Smooth muscle cell (in vitro differentiated cells): ENCODE data around the gene CATSPER4. TPM values are rescaled to one million over a fixed set of nuclear protein-coding genes. Genes with fewer than 3 reads are reported as not detected.

Experiments used
- DNase-seq: peaks from one replicate; lab custom pipeline; 2025; ENCODE audit not compliant: unreplicated experiment; lab: John Stamatoyannopoulos, UW
- H2AFZ ChIP-seq: fragments of 200-600 bp; sonication (generic); 2 replicates; pipeline ENCODE4 v1.6.0; 2016; ENCODE audit warnings: antibody characterized with exemption, low read depth, mild to moderate bottlenecking
- H3F3A ChIP-seq: fragments of 200-600 bp; sonication (generic); 2 replicates; pipeline ENCODE4 v1.6.0; 2017; ENCODE audit warnings: antibody characterized with exemption, low read depth
- H3K27ac ChIP-seq: fragments of 200-600 bp; sonication (generic); 2 replicates; pipeline ENCODE4 v1.5.1; 2016; ENCODE audit warnings: low read depth, mild to moderate bottlenecking
- H3K27me3 ChIP-seq: fragments of 200-600 bp; sonication (generic); 2 replicates; pipeline ENCODE4 v1.6.1; 2016; ENCODE audit warnings: low read depth, mild to moderate bottlenecking
- H3K36me3 ChIP-seq: fragments of 200-600 bp; sonication (generic); 2 replicates; pipeline ENCODE4 v1.5.1; 2016; ENCODE audit warnings: low read depth
- H3K4me1 ChIP-seq: fragments of 200-600 bp; sonication (generic); 2 replicates; pipeline ENCODE4 v1.5.1; 2016; ENCODE audit warnings: low read depth
- H3K4me2 ChIP-seq: fragments of 200-600 bp; sonication (generic); 2 replicates; pipeline ENCODE4 v1.6.0; 2016; ENCODE audit warnings: mild to moderate bottlenecking
- H3K4me3 ChIP-seq: fragments of 200-600 bp; sonication (generic); 2 replicates; pipeline ENCODE4 v1.5.1; 2016; ENCODE audit warnings: mild to moderate bottlenecking
- H3K79me2 ChIP-seq: fragments of 200-600 bp; sonication (generic); 2 replicates; pipeline ENCODE4 v1.6.0; 2016; ENCODE audit warnings: low read depth, mild to moderate bottlenecking
- H3K9ac ChIP-seq: fragments of 200-600 bp; sonication (generic); 2 replicates; pipeline ENCODE4 v1.6.0; 2016; ENCODE audit warnings: low read depth
- H3K9me3 ChIP-seq: fragments of 200-600 bp; sonication (generic); replicated peaks from 2 replicates; pipeline ENCODE4 v1.5.1; 2016; ENCODE audit warnings: low read depth
- H4K20me1 ChIP-seq: fragments of 200-600 bp; sonication (generic); 2 replicates; pipeline ENCODE4 v1.6.0; 2016; ENCODE audit warnings: low read depth
- WGBS: methylation state at CpG from one replicate; pipeline ENCODE4 v1.1.7; 2016; ENCODE audit warnings: low lambda C conversion rate; 5-methylcytosine and 5-hydroxymethylcytosine counted together
- polyA plus RNA-seq: library from polyadenylated mRNA; unstranded; fragments of >200 nt; fragmentation: Nextera tagmentation; extraction: Ambion mirVana; gene quantifications from 2 replicates; pipeline ENCODE4 v1.2.1, GENCODE V29; 2016
- total RNA-seq: library from RNA; depleted of rRNA; stranded (reverse); fragments of >200 nt; gene quantifications from 2 replicates; pipeline ENCODE4 v1.2.3, GENCODE V29; 2014
- TF ChIP-seq, protein P1 (sequence below): fragments of 200-600 bp; sonication (generic); IDR thresholded peaks from 2 replicates; pipeline ENCODE4 v1.5.1; 2017; ENCODE audit warnings: borderline replicate concordance, mild to moderate bottlenecking, antibody characterized with exemption; ENCODE audit not compliant: insufficient read depth, poor library complexity, severe bottlenecking

The CATSPER4 gene
- total and polyA plus RNA-seq, 2 experiments from 2014 or later: not detected

DNA sequence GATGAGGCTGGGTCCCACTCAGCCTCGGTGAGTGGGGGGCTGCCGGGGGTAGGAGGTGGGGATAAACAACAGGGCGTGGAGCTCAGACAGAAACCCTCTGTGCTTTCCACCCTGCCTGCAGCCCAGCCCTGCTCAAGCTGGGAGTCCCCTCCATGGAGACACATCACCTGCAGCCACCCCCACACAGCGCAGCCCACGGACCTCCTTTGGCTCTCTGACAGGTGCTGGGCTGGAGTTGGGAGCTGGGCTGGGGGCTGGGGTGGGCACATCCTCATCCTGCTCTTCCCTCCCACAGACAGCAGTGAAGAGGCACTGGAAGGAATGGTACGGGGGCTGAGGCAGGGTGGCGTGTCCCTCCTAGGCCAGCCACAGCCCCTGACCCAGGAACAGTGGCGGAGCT lies 1.9 kb upstream of the CATSPER4 start:
- Histone ChIP-seq H4K20me1 (no peaks in the 10 kb centered on the region), H3K4me3 (no peak overlapping the region), H3K9me3 (no peaks in the 10 kb centered on the region), H3K27ac (no peak overlapping the region), H3K9ac (no peak overlapping the region), H3K27me3 (no peaks in the 10 kb centered on the region), H3K4me2 (no peak overlapping the region), H2AFZ (no peak overlapping the region), H3K79me2 (no peaks in the 10 kb centered on the region), H3K4me1 (no peaks in the 10 kb centered on the region), H3F3A (no peaks in the 10 kb centered on the region), H3K36me3 (no peaks in the 10 kb centered on the region)
- TF ChIP-seq, protein P1, sequence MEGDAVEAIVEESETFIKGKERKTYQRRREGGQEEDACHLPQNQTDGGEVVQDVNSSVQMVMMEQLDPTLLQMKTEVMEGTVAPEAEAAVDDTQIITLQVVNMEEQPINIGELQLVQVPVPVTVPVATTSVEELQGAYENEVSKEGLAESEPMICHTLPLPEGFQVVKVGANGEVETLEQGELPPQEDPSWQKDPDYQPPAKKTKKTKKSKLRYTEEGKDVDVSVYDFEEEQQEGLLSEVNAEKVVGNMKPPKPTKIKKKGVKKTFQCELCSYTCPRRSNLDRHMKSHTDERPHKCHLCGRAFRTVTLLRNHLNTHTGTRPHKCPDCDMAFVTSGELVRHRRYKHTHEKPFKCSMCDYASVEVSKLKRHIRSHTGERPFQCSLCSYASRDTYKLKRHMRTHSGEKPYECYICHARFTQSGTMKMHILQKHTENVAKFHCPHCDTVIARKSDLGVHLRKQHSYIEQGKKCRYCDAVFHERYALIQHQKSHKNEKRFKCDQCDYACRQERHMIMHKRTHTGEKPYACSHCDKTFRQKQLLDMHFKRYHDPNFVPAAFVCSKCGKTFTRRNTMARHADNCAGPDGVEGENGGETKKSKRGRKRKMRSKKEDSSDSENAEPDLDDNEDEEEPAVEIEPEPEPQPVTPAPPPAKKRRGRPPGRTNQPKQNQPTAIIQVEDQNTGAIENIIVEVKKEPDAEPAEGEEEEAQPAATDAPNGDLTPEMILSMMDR: no peak
- WGBS: 97% methylated on average over 8 of the region's 8 CpGs
- no peak for DNase-seq

- 96% methylated on average over 6 of the region's 6 CpGs for WGBS
- no peak for DNase-seq
- H3K9ac ChIP-seq: no peak overlapping the region
Measured at GRCh38 chr1:26189331-26189730, 1.1 kb upstream of the CATSPER4 start.

GRCh38 chr1:26189751-26190275 lies 589 bp upstream of the CATSPER4 start:
- H3K27me3 ChIP-seq: no peaks in the 10 kb centered on the region
- H3K9me3 ChIP-seq: no peaks in the 10 kb centered on the region
- H3K79me2 ChIP-seq: no peaks in the 10 kb centered on the region
- no peak overlapping the region for H3K9ac ChIP-seq
- H3F3A ChIP-seq: no peaks in the 10 kb centered on the region
- no peak overlapping the region for H2AFZ ChIP-seq
- 88% methylated on average over 7 of the region's 7 CpGs for WGBS
- TF ChIP-seq, protein P1: no peak
- no peaks in the 10 kb centered on the region for H3K4me1 ChIP-seq
- no peaks in the 10 kb centered on the region for H4K20me1 ChIP-seq
- no peak overlapping the region for H3K4me2 ChIP-seq
- H3K36me3 ChIP-seq: no peaks in the 10 kb centered on the region
- no peak for DNase-seq
- H3K27ac ChIP-seq: no peak overlapping the region
- no peak overlapping the region for H3K4me3 ChIP-seq

More at GRCh38 chr1:26189331-26189730, 1.1 kb upstream of the CATSPER4 start:
- Histone ChIP-seq H3K9me3 (no peaks in the 10 kb centered on the region), H4K20me1 (no peaks in the 10 kb centered on the region), H3K4me3 (no peak overlapping the region), H3K36me3 (no peaks in the 10 kb centered on the region), H3K27ac (no peak overlapping the region), H3K27me3 (no peaks in the 10 kb centered on the region), H2AFZ (no peak overlapping the region), H3K4me1 (no peaks in the 10 kb centered on the region), H3K4me2 (no peak overlapping the region), H3F3A (no peaks in the 10 kb centered on the region), H3K79me2 (no peaks in the 10 kb centered on the region)
- TF ChIP-seq, protein P1: no peak

DNA sequence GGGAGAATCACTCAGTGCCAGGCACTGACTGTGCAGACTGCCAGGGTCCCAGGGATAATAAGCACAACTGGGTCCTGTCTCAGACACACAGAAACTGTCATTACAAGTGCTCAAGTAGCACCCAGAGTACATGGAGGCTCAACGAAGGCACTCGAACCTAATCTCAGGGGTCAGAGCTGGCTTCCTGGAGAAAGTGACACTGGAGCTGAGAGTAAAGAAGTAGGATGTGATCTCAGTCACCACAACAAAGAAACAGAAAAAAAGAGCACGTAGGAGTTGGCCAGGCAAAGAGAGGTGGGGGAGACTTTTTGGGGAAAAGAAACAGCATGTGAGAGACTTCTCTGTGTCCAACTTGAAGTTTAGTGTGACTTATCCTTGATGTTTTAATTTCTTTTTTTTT lies 1.3 kb downstream of the CATSPER4 start:
- Histone ChIP-seq H3F3A (no peaks in the 10 kb centered on the region), H3K4me1 (no peaks in the 10 kb centered on the region), H4K20me1 (no peaks in the 10 kb centered on the region), H3K79me2 (no peaks in the 10 kb centered on the region), H3K27ac (no peak overlapping the region), H3K9me3 (no peaks in the 10 kb centered on the region), H3K4me3 (no peak overlapping the region), H3K4me2 (no peak overlapping the region), H3K27me3 (no peaks in the 10 kb centered on the region), H2AFZ (no peak overlapping the region), H3K9ac (no peak overlapping the region), H3K36me3 (no peaks in the 10 kb centered on the region)
- no peak for DNase-seq
- 85% methylated on average over 3 of the region's 3 CpGs for WGBS
- TF ChIP-seq, protein P1: no peak
